NCI-H446 (cell line): Measurements from ENCODE around the gene ZNF681.
"Not testable (repeated sequence)": the region's sequence is repeated elsewhere in the genome, so short reads cannot be mapped to it uniquely, and the experiment has no call there.

Experiments used
- DNase-seq, 2 experiments: peaks; one replicate each; lab custom pipeline; 2025; lab: John Stamatoyannopoulos, UW

The ZNF681 gene

DNA sequence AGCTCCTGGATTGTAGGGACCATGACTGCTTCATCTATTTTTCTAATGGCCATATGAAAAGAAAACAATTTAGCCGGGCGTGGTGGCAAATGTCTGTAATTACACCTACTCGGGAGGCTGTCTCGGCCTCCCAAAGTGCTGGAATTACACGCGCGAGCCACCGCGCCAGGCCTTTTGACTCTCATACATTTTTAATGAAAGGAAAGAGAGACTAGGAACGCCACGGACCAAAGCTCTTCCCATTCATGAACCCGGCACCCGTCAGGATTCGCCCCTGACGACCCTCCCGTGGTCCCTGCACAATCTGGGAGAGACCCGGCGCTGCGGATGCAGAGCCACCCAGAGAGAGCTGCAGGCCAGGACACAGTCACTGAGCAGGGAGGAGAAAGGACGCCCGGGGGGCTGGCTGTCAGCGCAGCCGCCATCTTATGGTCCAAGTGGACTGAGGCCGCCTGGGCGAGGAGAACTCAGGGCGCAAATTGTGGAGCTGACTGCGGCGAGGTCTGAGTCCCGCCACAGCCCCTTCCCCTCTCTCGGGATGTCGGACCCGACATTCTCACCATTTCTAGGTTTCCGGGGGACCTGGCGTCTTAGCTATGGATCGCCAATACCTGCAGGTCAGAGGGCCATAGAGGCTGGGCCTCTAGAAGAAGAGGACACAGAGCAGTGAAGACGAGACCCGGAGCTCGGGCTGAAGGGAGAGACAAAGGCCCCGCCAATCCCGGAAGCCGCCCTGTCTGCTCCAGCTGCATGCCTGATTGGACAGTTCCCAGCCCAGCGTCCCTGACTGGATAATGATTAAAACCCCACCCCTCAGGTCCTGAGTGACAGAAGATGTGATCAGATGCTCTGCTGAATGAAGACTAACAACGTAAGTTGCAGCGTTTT lies at the start of gene ZNF681:
Gene ZNF681 (minus strand): TSS at position 705 of the 888 bp plus-strand sequence. CDS start 142 bp downstream, at position 563.
- DNase-seq = peak in 1 of 2 experiments; percentile 72

DNA sequence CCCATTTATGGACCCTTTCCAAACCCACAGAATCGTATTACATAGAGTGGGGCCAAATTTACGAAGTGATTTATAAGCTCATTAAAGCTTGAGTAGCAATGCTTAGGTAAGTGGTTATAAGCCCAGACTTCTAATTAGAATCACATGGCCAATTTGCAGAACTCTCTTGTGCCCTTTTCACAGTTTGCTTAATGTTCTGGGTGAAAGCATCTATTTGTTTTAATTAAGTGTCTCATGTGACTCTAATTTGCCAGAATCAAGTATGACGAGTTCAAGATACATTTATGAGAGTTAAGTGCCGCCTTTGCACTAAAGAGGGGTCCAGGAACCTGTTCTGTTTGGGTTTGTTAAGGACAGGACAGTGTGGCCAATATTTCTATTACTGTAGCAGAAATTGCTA lies 46.0 kb upstream of the ZNF681 start:
- DNase-seq = no peak

DNA sequence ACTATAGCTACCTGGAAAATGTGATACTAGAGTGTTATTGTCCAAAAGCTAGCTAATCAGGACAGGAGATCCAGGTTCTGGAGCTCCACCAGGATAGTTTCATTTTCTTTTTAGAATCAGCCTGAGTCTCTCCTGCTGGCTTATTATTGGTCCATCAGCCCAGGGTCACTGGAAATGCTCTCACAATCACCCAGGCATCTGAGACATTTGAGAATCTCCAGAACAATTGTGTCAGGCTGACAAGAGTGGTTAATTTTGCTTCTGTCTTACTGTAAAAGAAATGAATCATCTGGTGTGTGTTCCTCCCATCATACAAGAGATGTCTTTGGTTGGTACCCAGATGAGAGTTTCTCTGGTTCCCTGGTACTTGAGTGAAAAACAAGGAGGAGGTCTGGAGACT lies 43.6 kb upstream of the ZNF681 start:
- DNase-seq = no peak

DNA sequence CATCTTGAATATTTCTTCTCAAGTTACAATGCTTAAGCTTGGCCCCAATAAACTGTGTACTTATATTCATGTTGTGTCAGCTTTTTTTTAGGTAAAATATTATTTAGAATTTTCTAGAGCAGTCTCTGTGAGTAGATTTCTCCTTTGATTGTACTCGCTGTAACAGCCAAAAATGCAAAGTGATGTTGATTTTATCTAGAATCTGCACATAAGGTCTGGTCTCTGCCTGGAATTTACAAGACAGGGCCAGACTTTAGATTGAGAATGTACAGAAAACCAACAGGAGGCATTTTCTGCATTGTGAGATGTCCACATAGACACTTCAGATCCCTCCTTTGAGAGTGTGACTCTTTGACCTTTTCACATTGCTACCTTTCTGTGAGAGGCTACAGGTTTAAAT lies 43.1 kb upstream of the ZNF681 start:
- DNase-seq = no peak

DNA sequence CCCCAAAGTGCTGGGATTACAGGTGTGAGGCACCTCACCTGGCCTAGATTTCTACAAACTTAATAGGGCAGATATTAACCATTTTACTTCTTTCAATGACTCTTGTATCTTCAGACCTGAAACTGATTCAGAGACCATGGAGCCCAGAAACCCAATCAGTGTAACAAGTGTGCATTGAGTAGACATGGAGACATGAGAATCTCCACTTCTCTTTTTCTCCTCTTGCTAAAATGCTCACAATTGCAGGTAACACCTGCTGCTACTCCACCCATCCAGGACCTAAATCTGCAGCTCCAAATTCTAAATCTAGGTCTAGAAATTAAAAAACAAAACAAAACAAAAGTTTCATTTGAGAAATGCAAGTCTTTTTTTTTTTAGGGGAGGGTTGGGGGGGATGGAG lies 42.2 kb upstream of the ZNF681 start:
- no peak for DNase-seq

DNA sequence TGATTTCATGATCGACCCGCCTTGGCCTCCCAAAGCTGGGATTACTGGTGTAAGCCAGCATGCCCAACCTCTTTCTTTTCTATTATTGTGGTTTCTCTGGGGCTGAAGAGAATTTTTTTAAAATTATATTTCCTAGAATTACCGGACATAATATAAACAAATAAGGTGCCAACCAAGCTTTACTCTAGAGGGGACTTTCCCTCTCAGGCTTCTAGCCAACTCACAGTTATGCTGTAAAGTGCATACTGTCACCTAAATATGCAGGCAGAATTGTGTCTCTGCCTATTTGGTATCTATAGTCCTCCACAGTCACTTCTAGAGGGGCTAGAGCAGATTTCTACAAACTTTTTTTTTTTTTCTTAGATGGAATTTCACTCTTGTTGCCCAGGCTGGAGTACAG lies 41.6 kb upstream of the ZNF681 start:
- no peak for DNase-seq

DNA sequence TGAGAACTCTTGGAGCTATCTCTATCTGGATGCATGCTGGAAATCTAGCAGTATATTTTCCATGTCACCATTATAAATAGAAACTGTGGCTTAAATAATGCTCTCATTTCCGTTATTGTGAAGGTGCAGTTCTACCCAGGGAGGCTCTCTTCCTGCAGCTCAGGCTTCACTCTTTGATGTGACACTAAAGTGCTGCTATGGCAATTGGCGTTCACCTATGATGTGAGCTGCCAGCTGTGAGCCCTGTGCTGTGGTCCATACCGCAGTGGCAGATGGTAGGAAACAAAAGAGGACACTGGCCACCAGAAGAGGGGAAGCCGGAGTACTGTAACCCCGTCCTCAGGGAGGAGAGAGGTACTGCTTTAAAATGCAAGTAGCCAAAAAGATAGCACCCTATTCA lies 40.6 kb upstream of the ZNF681 start:
- DNase-seq = no peak

DNA sequence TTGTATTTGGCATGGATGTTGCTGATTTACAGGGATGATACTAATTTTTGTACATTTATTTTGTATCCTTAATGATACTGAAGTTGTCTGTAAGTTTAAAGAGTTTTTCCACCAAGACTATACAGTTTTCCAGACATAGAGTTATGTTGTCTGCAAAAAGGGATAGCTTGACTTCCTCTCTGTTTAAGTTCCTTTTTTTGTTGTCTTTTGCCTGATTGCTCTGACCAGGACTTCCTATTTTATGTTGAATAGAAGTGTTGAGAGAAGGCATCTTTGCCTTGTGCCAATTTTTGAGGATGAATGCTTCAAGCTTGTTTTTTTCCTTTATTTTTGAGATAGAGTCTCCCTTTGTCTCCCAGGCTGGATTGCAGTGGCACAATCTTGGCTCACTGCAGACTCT lies 36.8 kb upstream of the ZNF681 start:
- DNase-seq = no peak

DNA sequence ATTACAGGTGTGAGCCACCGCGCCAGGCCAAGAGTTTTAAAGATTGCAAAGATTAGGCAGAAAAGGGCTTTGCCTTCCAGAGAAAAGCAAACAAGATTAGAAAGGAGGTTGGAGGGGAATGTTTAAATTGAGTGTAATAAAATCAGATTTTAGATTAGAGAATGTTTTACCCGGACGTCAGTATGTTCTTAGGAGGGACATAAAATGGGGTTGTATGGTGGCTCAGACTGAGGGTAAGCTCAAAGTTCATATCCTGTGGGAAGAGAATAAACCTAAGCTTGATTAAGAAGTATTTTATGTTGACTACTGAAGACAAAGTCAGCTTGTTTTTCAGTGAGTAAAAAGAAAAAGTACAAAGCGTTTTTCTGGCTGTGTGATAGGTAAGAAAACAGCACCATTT lies 34.1 kb upstream of the ZNF681 start:
- DNase-seq = no peak

DNA sequence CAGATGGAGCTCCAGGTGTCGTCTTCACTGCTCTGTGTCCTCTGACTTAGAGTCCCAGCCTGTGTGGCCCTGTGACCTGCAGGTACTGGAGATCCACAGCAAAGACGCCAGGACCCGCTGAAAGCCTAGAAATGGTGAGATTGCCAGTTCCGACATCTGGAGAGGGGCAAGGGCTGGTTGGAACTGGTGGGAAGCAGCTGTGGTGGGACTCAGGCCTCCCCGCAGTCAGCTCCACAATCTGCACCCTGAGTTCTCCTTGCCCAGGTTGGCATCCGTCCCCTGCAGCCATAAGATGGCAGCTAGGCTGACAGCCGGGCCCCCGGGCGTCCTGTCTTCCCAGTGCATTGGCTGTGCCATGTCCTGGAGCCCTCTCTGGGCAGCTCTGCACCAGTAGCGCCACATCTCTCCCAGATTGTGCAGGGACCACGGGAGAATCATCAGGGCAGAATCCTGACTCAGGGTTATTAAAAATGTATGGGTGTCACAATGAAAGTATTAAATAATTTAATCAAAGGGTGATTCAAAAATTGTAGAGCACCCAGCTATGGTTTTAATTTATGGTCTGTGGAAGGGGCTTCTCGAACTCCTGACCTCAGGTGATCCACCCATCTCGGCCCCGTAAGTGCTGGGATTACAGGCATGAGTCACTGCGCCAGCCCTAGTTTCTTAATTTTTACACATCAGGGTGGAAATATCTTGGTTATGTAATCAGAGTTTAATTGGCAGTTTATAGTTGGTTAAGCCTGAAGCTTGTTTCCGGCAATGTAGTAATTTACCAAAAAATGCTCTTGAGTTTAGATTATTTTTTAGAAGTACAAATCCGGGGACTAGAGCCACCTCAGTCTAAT lies 32.2 kb upstream of the ZNF681 start:
- DNase-seq = no peak

DNA sequence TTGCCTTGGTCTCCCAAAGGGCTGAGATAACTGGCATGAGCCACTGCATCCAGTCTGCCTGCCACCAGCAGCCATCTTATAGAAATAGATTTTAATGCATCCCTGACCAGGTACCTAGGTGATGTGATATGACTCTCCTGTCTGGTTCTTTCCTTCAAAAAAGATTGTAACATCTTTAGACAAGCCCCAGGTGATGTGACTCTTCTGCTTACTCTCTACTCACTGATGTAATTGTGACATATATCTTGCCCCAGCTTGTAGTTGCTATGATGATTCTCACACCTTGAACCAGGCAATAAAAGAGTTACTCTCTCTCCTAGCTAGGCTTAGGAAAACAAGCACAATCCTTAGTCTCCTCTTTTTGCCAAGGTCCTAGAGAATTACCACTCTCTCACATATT lies 30.6 kb upstream of the ZNF681 start:
- no peak for DNase-seq

DNA sequence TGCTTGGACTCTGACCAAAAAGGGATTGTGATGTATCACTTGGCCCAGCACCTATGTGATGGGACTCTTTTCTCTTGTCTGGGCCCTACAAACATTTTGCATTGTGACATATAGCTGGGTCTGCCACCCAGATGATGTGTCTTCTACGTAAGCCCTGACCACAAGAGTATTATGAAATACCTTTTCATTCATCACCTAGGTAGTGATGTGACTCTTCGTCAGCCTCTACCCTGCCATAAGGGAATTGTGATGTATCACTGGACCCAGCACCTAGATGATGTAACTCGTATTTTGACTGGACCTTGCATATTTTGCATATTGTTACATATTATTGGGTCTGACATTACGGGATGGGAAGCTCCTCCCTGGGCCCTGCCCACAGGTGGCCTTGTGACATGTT lies 29.7 kb upstream of the ZNF681 start:
- no peak for DNase-seq

DNA sequence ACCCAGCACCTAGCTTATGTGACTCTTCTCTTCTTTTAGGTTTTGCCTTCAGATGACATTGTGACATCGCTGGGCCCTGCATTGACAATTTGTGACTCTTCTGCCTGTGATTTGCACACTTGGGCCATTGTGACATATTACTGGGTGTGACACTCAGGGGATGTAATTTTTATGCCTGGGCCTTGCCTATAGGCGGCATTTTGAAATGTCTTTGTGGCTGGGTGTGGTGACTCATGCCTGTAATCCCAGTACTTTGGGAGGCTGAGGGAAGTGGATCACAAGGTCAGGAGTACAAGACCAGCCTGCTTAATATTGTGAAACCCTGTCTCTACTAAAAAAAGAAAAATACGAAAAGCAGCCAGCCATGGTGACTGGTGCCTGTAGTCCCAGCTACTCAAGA lies 28.4 kb upstream of the ZNF681 start:
- DNase-seq = no peak

DNA sequence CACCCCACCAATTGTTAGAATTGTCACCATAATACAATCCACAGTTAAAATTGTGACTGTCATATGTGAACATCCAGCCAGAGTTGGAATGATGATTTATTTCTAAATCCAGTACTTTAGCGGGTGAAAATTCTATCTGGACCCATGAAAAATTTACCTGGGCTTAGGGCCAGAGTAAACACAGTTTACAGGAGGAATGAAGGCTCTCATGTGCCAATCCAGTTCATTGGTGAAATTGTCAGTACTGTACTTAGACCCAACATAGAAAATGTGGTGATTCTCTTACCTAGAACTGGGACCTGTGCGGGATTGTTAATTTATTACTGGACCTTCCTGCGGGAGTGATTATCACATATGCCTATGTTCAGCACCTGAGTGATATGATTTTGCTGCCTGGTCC lies 27.3 kb upstream of the ZNF681 start:
- DNase-seq = no peak

DNA sequence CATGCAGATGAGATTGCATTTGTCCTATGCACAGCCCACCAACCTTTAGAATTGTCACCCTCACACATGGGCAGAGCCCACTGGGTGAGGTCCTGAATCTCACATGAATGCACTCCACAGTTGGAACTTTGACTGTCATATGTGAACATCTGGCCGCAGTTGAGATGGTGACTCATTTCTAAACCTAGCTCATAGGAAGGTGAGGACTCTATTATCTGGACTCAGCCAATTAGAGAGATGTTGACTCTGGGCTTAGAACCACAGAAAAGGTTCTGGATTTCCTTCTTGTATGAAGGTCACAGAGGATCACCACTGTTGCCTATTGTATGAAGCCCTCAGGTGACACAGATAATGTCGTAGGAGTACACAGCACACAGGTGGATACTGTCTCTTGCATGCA lies 25.6 kb upstream of the ZNF681 start:
- DNase-seq = no peak

DNA sequence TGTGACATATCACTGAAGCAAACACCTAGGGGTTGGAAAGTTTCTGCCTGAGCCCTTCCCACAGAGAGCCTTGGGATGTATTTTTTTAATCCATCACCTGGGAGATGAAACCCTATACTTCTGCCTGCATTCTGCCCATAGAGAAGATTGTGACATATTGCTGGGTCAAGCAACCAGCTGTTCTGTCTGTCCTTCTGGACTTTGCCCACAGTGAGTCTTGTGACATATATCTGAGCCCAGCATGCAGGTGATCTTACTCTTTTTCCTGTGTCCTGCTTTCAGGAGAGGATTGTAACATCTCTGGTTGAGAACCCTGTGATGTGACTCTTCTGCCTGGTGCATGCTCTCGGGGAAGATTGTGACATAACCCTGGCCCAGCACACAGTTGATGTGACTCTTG lies 24.9 kb upstream of the ZNF681 start:
- no peak for DNase-seq

DNA sequence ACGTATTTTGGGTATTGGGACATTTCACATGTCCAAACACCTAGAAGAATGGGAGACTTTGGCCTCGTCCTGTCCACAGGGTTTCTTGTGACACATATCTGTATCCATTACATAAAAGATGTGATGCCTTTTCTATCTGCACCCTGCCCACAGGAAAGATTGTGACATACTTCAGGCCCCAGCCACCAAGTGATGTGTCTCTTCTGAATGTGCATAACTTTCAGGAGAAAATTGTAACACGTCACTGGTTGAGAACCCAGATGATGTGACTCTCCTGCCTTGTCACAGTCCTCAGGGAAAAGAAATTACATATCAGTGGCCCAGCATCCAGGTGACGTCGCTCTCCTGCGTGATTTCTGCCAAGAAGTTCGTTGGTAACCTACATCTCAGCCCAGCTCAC lies 21.0 kb upstream of the ZNF681 start:
- DNase-seq = no peak

DNA sequence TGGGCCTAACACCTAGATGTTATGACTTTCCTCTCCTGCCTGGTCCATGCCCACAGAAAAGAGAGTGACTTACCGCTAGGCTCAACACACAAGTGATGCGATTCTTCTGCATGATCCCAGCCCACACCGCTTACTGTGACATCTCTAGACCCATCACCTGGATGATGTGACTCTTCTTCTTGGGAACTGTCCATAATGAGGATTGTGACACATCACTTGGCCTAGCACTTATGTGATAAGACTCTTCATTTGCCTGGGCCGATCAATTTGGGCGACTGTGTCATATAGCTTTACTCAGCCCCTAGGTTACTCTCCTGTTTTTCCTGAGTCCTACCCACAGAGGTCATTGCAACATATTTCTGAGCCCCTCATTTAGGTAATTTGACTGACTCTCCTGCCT lies 19.9 kb upstream of the ZNF681 start:
- no peak for DNase-seq

DNA sequence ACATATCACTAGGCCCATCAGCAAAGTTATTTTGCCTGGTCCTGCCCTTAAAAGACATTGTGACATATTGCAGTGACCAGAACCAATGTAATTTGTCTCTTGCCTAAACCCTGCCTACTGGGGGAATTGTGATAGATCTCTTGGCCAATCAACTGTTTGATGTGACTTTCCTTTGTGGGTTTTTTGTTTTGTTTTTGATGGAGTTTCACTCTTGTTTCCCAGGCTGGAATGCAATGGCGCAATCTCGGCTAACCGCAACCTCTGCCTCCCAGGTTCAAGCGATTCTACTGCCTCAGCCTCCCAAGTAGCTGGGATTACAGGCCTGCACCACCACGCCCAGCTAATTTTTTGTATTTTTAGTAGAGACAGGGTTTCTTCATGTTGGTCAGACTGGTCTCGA lies 19.3 kb upstream of the ZNF681 start:
- DNase-seq = not testable (repeated sequence)

DNA sequence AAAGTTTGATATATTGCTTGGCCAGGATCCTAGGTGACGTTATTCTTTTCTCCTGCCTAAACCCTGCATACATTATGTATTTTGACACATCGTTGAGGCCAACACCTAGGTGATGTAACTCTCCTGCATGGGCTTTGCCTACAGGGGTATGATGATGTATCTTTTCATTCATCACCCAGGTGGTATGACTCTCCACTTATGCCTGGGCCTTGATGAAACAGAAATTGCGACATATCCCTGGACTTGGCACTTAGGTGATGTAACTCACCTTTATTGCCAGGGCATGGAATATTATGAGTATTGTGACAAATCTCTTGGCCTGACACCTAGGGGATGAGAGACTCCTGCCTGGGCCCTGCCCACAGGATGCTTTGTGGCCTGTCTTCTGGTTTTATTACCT lies 18.5 kb upstream of the ZNF681 start:
- DNase-seq = no peak

DNA sequence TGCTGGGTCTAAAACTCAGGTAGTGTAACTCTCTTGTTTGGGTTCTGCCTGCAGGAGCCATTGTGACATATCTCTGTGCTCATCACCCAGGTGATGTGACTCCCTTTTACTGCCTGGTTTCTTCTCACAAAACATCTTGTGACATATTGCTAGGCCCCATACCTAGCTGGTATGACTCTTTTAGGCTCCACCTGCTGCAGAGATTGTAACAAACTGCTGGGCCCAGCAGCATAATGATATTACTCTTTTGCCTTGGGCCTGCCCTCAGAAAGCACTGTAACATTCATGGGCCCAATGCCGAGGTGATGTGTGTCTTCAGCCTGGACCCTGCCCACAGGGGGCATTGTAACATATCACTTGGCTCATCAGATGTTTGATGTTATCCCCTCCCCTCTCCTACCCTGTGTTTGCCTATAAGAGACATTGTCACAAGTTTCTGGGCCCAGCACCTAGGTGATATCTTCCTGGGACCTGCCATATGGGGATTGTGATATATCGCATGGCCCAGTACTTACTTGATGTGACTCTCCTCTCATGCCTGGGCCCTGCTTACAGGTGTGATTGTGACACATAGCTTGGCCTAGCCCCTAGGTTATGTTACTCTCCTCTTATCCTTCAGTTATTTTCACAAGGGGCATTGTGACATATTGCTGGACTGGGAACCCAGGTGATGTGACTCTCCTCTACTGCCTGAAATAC lies 18.0 kb upstream of the ZNF681 start:
- no peak for DNase-seq

DNA sequence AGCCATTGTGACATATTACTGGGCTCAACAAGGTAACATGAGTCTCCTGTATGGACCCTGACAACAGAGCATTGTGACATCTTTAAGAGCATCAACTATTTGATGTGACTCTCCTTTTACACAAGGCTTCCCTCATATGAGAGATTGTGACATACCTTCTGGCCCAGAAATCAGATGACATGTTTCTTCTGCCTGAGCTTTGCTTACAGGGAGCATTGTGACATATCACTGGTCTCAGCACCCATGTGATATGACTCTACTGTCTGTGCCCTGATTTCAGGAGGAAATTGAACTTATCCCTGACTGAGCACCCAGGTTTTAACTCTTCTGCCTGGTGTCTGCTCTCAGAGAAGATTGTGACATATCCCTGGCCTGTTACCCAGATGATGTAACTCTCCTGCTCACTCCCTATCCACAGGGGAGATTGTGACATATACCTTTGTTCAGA lies 15.9 kb upstream of the ZNF681 start:
- DNase-seq = no peak

DNA sequence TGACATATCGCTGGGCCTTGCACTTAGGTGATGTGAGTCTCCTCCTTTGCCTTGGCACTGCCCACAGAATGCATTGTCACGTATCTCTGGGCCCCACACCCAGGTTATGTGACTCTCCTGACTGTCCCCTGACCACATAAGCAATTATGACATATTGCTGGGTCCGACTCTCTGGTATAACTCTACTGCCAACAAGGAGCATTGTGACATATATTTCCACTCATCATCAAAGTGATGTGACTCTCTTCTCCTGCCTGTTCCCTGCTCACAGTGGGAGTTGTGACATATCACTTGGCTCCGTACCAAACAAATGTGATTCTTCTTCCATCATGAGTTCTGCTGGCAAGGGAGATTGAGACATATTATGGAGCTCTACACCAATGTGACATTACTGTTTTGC lies 15.4 kb upstream of the ZNF681 start:
- no peak for DNase-seq
